ENCODE results near the gene PIGN.

Gene PIGN, protein sequence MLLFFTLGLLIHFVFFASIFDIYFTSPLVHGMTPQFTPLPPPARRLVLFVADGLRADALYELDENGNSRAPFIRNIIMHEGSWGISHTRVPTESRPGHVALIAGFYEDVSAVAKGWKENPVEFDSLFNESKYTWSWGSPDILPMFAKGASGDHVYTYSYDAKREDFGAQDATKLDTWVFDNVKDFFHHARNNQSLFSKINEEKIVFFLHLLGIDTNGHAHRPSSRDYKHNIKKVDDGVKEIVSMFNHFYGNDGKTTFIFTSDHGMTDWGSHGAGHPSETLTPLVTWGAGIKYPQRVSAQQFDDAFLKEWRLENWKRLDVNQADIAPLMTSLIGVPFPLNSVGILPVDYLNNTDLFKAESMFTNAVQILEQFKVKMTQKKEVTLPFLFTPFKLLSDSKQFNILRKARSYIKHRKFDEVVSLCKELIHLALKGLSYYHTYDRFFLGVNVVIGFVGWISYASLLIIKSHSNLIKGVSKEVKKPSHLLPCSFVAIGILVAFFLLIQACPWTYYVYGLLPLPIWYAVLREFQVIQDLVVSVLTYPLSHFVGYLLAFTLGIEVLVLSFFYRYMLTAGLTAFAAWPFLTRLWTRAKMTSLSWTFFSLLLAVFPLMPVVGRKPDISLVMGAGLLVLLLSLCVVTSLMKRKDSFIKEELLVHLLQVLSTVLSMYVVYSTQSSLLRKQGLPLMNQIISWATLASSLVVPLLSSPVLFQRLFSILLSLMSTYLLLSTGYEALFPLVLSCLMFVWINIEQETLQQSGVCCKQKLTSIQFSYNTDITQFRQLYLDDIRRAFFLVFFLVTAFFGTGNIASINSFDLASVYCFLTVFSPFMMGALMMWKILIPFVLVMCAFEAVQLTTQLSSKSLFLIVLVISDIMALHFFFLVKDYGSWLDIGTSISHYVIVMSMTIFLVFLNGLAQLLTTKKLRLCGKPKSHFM

DNA sequence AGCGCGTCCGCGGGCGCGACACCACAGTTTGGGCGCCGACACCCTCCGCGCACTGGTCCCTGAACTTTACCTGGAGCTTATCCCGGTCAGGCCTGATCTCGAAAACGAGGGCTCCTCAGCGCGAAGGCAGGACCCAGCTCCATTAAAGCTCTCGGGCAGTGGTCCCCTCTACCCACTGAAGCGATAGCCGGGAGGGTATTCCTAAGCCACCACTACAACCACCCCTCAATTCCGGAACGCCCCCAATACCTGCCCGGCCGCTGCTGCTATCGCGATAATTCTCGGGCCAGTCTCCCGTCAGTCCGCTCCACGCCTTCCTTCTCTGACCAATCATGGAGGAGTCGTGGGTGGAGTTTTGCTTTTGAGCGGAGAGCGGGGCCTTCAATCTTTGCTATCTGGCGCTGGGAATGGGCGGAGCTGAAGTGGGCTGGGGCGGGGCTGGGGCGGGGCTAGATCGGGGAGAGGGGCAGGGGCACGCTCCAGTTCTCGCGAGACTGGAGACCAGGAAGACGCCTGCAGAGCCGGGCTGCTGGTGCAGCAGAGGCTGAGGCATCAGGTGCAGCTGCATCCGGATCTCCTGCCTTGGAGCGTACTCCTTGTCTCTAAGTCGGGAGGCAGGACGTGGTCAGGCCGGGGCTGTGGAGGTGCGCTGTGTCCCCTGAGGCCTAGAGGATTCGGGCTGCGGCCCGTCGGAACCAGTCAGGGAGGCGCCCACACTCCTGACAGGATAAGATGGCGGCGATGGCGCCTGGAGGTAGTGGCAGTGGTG, at the start of gene PIGN, which contains the start of gene RELCH:
Gene PIGN, minus strand, starts transcription at position 283 of the 769 bp plus-strand sequence. CDS start 25,703 bp downstream, outside the sequence.
Gene RELCH, plus strand, starts transcription at position 482 of the 769 bp plus-strand sequence. Its CDS starts 251 bp downstream, at position 733.
- peak; percentile 95 for DNase-seq (ENCODE audit: low read depth)

GRCh38 chr18:62236252-62236651, 49.4 kb upstream of the PIGN start:
- DNase-seq (ENCODE audit: low read depth) = no peak

DNA sequence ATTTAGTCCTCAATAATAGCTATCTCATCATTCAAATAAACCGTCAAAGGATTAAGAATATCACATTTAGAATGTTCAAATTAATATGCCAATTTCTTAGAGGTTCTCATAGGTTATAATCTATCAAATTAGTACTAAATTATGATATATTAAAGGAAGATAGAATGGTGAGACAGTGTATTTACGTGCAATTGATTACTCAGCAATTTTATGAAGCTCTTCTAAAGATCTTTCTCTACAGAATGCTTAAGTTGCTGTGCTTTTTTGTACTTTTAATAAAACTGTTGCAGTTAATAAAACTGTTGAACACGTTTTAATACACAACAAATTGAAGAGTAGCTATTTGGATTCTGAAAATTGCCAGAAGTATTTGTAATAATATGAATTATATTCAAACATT, 39.2 kb upstream of the PIGN start:
- DNase-seq (ENCODE audit: low read depth) = no peak

DNA sequence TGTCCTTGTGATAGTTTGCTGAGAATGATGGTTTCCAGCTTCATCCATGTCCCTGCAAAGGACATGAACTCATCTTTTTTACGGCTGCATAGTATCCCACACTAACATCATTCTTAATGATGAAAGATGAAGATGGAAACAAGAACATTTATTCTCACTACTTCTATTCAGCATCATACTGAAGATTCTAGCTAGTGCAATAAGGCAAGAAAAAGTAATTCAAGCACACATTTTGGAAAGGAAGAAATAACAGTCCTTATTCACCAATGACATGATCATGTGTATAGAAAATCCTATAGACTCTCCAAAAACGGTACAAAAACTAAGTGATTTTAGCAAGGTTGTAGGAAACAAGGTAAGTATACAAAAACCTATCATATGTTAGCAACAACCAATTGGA, 37.4 kb upstream of the PIGN start:
- DNase-seq (ENCODE audit: low read depth) = no peak

- DNase-seq (ENCODE audit: low read depth) = no peak
Observed at GRCh38 chr18:62214790-62215189, 27.9 kb upstream of the PIGN start.

- no peak for DNase-seq (ENCODE audit: low read depth)
Observed at GRCh38 chr18:62211325-62211828, 24.5 kb upstream of the PIGN start.

DNA sequence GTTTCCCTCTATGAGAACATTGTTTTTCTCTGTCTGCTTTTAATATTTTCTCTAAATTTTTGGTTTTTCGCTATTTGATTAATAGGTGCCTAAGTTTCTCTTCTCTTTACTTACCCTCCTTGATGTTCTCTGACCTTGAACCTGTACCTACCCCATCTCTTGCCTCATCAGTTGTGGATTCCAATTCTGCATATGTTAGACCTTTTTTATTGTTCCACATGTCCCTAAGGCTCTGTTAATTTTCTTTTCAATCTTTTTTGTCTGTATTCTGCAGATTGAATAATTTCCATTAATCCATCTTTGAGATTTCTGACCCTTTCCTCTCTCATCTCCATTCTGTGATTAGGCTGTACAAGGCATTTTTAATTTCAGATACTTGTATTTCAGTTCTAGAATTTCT, 23.3 kb upstream of the PIGN start:
- DNase-seq (ENCODE audit: low read depth) = no peak

- DNase-seq (ENCODE audit: low read depth) = no peak
Observed at GRCh38 chr18:62209046-62209445, 22.2 kb upstream of the PIGN start.

DNA sequence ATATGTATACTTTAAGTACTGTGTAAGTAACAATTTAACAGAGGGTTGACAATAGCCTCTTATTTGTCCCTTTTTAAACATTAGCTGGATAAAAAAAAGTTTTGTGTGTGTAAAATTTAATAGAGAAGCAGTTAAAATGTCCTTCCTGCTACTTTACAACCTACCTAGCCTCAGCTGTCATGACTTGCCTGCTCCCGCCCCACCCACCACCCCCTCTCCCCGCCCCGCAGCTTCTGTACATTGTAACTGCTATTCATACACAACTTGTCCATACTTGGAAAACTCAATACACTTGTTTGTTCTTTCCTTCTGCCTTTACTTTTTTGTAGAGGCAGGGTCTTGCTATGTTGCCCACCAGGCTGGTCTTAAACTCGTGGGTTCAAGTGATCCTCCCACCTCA, 19.7 kb upstream of the PIGN start:
- DNase-seq (ENCODE audit: low read depth) = no peak

GRCh38 chr18:62205824-62206223, 19.0 kb upstream of the PIGN start:
- no peak for DNase-seq (ENCODE audit: low read depth)

GRCh38 chr18:62201870-62202269, 15.0 kb upstream of the PIGN start:
- no peak for DNase-seq (ENCODE audit: low read depth)

DNA sequence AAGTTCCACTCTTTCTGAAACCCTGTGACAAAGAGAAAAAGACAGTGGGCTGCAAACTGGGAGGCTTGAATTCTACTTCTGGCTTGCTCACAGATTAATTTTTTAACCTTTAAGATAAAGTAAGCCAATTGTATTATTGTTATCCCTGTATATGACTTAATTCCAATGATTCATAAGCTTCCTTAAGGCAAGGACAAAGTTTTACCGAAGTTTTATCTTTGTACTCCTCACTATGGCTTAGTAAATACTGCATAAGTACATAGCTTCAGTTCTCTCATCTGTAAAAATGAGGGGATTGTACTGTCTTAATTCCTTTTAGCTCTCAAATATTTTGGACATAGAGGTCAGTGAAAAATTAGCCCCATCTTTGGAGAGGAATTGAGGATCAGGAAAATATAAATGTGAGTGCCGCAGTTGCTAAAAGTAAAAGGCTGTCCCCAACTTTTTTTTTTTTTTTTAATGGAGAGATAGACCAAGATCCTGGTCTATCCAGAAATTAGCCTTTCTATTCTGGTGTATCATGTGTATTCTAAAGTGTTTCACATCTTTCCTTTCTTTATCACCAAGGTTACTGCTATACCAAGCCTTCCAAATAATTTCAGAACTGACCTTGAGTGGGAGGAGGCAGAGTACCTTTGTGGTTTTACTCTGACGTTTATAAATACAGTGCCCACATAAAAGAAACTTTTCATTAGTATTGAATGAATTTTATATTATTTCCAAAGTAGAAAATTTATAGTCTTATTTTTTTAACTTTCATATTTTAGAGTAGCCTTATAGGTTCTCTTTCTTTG, 13.5 kb upstream of the PIGN start:
- no peak for DNase-seq (ENCODE audit: low read depth)

DNA sequence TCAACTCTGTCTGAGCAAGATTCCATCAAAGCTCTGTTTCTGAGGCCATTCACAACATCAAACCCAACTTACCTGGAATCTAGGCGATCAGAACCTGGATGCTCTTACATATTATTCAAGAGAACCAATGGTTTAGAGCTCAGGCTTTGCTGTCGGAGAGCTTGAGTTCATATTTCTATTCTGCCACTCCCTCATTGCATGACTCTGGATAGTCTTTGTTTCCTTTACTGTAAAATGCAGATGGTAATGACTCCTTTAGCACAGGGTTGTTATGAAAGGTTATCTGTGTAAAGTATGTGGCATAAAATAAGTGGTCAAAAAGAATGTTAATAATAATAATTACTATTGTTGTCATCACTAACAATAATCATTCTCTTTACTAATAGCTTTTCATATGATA, 12.8 kb upstream of the PIGN start:
- no peak for DNase-seq (ENCODE audit: low read depth)

DNA sequence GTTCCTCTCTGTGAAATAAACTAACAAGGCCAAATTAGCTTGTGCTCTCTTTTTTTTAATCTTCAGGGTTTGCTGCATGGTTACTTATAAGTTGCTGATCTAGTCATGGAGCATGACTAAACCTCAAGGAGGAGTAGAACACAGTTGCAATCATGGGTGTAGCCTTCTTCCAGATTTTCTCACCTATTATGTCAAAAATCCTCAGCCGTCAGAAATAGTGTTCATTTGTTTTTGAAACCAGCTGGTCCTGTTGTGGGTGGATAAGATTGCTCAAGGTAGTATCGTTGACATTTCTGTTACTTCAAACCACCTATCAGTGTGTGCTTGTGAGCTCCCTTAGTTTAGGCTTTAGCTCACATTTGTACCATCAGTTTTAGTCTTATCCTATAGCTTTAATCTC, 11.4 kb upstream of the PIGN start:
- no peak for DNase-seq (ENCODE audit: low read depth)

DNA sequence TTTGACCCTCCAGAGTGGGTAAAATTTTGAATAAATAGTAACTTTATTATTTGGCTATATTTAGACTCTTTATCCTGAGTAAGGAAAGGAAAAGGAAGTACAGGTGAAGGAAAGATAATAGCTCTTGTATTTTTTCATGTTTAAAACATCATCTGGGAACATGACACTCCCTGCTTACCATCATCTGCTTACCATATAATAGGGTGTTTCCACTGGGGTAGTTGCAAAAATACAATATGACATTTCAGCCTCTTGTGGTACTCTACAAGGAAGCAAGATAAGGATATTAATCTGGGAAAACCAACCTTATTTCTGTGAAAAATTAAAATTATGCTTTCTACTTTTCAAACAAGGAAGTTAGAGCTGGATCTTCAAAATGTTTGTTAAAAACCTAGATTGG, 10.1 kb upstream of the PIGN start:
- no peak for DNase-seq (ENCODE audit: low read depth)

- DNase-seq (ENCODE audit: low read depth) = no peak
Observed at GRCh38 chr18:62196079-62196478, 9.2 kb upstream of the PIGN start.

DNA sequence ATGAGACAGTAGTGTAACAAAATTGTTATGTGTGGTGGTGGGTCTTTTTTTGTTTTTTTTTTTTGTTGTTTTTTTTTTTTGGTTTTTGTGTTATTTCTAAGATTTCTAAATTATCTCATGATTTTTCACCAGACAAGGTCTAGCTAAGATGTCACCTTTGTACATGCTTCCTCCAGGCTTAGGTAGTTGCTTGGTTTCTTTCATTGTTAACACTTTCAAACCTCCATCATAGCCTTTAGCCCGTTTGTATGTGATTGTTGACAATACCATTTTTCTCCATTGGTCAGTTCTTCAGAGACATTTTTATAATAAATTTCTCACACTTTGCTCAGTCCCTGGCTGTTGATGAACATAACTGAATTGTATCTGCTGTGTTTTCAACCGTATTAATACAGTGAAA, 2.4 kb upstream of the PIGN start:
- DNase-seq (ENCODE audit: low read depth) = no peak

DNA sequence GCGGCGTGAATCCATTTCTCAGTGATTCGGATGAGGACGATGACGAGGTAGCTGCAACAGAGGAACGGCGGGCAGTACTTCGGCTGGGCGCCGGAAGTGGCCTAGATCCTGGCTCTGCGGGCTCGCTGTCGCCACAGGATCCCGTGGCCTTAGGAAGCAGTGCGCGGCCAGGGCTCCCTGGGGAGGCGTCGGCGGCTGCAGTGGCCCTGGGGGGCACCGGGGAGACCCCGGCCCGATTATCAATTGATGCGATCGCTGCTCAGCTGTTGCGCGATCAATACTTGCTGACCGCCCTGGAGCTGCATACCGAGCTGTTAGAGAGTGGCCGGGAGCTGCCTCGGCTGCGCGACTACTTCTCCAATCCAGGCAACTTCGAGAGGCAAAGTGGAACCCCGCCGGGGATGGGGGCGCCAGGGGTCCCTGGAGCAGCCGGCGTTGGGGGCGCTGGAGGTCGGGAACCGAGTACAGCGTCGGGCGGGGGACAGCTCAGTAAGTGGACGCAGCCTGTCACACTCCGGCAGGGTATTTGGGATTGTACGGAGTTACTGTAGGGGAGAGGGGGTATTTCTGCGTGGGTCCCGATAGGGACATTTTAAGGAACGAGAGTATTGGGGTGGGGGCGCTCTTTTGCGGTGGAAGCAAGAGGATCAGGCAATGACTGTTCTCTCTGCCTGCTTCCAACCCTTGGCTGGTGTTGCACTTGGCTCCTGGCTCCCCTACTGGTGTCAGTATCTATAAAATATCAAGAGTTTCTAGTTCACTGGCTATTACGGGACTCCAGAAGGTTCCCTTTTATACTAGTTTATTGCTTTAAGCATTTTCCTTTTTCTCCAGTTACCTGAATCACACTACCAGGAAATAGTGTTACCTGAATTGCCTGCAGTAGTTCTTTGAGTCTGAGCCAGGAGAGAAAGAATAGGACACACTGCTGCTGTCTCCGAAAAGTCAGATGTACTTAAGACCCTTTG, 971 bp upstream of the PIGN start:
- no peak for DNase-seq (ENCODE audit: low read depth)

- DNase-seq (ENCODE audit: low read depth) = no peak
Observed at GRCh38 chr18:62186499-62186773, 420 bp downstream of the PIGN start.

GRCh38 chr18:62183578-62184195, 3.2 kb downstream of the PIGN start:
- DNase-seq (ENCODE audit: low read depth) = no peak

Measured in T-helper 22 cell (primary cell).